ENCODE results near the gene MAN2B2. TPM values are rescaled to one million over a fixed set of nuclear protein-coding genes. Genes with fewer than 3 reads are reported as not detected.

The MAN2B2 gene
- total and polyA plus RNA-seq, 7 donors, result 1.8 to 6.6 (median 3.2) TPM

DNA sequence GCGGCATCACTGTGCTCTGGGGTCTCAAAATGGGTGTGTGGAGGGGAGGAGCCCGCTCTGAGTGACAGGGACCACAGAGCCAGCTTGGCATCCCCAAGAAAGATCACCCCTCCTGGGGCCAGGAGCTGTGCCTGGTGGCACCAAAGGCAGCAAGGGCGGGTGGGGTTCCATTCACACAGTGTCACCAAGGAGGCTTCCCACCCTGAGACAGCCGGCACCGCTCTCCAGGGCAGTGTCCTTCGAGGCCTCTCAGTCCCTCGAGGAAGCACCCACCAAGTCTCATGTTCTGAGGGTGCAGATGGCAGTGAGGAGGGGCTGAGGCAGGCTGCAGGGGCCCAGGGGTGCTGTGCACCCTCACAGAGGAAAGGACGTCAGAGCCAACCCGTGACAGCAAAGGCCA lies 44.0 kb upstream of the MAN2B2 start:
- no peak for TF ChIP-seq CTCF (IDR thresholded peaks at IDR 0.05)
- ATAC-seq, result no peak
- WGBS, 3 donors, result 59 to 67% (median 64%) methylated on average over 9 of the region's 9 CpGs

GRCh38 chr4:6532102-6532501 lies 42.9 kb upstream of the MAN2B2 start:
- Histone ChIP-seq H3K4me1 (no peaks in the 10 kb centered on the region), H3K27ac (no peak overlapping the region), H3K27me3 (ENCODE audit: insufficient read depth in 3 of 3, low read length in 2 of 3) (peaks cover 0 to 23% (median 8%) of the 10 kb centered on the region in 3 donors), H3K4me3 (no peak overlapping the region), H3K36me3 (ENCODE audit: insufficient read depth in 1 of 2, low read depth in 1 of 2) (no peaks in the 10 kb centered on the region), H3K9me3 (no peaks in the 10 kb centered on the region)
- 55 to 82% (median 75%) methylated on average over 3 of the region's 3 CpGs for WGBS, 3 donors
- TF ChIP-seq CTCF (IDR thresholded peaks at IDR 0.05), result no peak
- ATAC-seq (no peak), DNase-seq (no peak)
- intact Hi-C loops (cut with DNase I), result no loop called here

More for the DNA sequence above, 44.0 kb upstream of the MAN2B2 start:
- Histone ChIP-seq H3K4me3 (no peak overlapping the region), H3K36me3 (ENCODE audit: insufficient read depth in 1 of 2, low read depth in 1 of 2) (no peaks in the 10 kb centered on the region), H3K27me3 (ENCODE audit: insufficient read depth in 3 of 3, low read length in 2 of 3) (peaks cover 0 to 22% (median 8%) of the 10 kb centered on the region in 3 donors), H3K9me3 (no peaks in the 10 kb centered on the region), H3K27ac (no peak overlapping the region), H3K4me1 (no peaks in the 10 kb centered on the region)
- intact Hi-C loops (cut with DNase I), result no loop called here
- DNase-seq, result no peak

DNA sequence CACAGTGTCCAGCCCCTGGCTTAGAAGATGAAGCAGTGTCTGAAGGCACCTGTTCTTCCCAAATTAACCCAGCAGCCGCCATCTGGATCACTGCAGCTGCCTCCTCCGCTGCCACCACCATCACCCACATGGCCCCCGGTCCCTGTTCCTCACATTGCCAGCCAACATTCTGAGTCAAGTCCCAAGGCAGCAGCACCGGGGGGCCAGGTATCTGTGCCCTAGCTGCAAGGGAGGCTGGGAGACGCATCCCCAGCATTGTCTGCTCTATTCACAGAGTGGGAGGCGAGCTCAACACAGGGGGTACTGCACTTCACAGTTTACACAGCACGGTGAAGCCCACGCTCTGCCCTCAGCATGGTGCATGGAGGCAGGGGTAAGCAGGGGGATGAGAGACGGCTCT lies 42.3 kb upstream of the MAN2B2 start:
- 53 to 67% (median 66%) methylated on average over 9 of the region's 9 CpGs for WGBS, 3 donors
- ATAC-seq (no peak), DNase-seq (no peak)
- no peak overlapping the region for H3K27ac ChIP-seq
- no peaks in the 10 kb centered on the region for H3K4me1 ChIP-seq
- no peak for TF ChIP-seq CTCF (IDR thresholded peaks at IDR 0.05)
- H3K36me3 ChIP-seq (ENCODE audit: insufficient read depth in 1 of 2, low read depth in 1 of 2), result no peaks in the 10 kb centered on the region
- intact Hi-C loops (cut with DNase I), result no loop called here
- no peak overlapping the region for H3K4me3 ChIP-seq
- H3K27me3 ChIP-seq (ENCODE audit: insufficient read depth in 3 of 3, low read length in 2 of 3), result peaks cover 0 to 27% (median 8%) of the 10 kb centered on the region in 3 donors
- H3K9me3 ChIP-seq, result no peaks in the 10 kb centered on the region

GRCh38 chr4:6534050-6534449 lies 40.9 kb upstream of the MAN2B2 start:
- DNase-seq (no peak), ATAC-seq (no peak)
- 0 to 96% (median 95%) methylated on average over 1 of the region's 1 CpG for WGBS, 3 donors
- Histone ChIP-seq H3K4me3 (no peak overlapping the region), H3K27ac (no peak overlapping the region), H3K27me3 (ENCODE audit: insufficient read depth in 3 of 3, low read length in 2 of 3) (peaks cover 0 to 35% (median 6%) of the 10 kb centered on the region in 3 donors), H3K4me1 (no peaks in the 10 kb centered on the region), H3K9me3 (no peaks in the 10 kb centered on the region), H3K36me3 (ENCODE audit: insufficient read depth in 1 of 2, low read depth in 1 of 2) (no peaks in the 10 kb centered on the region)
- no peak for TF ChIP-seq CTCF (IDR thresholded peaks at IDR 0.05)
- intact Hi-C loops (cut with DNase I), result no loop called here

DNA sequence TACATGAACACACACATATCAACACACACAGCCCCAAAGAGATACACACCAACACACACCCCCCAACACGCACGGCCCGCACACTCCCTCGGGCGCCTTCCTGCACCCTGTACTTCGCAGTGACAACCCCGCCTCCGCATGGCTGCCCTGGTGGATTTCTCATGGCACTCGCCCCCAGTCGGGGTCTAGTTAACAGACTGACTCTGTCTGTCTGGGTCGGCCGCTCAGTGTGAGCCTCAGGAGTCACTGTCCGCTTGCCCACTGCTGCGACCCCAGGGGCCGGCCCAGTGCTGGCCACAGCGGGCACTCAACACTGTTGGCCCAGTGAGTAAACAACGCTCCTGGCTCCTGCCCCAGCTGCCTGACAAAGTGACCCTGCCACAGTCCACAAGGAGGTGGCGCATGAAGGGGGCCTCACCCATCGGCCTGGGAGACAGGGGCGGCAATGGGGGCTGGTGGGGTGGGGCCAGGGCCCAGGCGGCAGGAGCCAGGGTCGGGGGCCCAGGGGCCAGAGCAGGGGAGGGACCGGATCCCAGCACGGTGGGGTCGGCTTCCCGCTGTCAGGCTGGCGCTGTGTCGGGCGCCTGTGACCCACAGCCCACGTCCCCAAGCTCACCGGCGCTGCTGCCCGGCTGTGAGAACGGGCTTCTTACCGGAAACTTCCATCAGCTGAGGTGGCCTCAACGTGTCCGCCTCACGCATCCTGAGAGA lies 40.2 kb upstream of the MAN2B2 start:
- Histone ChIP-seq H3K36me3 (ENCODE audit: insufficient read depth in 1 of 2, low read depth in 1 of 2) (no peaks in the 10 kb centered on the region), H3K27ac (no peak overlapping the region), H3K4me3 (no peak overlapping the region), H3K4me1 (no peaks in the 10 kb centered on the region), H3K27me3 (ENCODE audit: insufficient read depth in 3 of 3, low read length in 2 of 3) (peaks cover 0 to 41% (median 6%) of the 10 kb centered on the region in 3 donors), H3K9me3 (no peaks in the 10 kb centered on the region)
- 85 to 91% (median 87%) methylated on average over 35 to 38 of the region's 38 CpGs for WGBS, 3 donors
- DNase-seq (no peak), ATAC-seq (no peak)
- no peak for TF ChIP-seq CTCF (IDR thresholded peaks at IDR 0.05)
- intact Hi-C loops (cut with DNase I), result no loop called here

All from psoas muscle (tissue), 8 donors.